A673 (cell line): ENCODE results near the gene NT5DC2. TPM values are rescaled to one million over a fixed set of nuclear protein-coding genes. Genes with fewer than 3 reads are reported as not detected.

Experiments
- BruUV-seq: library from RNA; stranded (reverse); fragments of 400-500 nt; replicated peaks from 2 replicates; lab custom pipeline; 2021; lab: Mats Ljungman, UMichigan
- CTCF ChIA-PET: fragments of 300-600 bp; sonication (Branson Sonifier 250); formaldehyde crosslinking; loops from one replicate; lab custom pipeline; 2022; ENCODE audit warnings: antibody characterized with exemption; lab: Charles Lee
- POLR2A ChIA-PET: fragments of 300-600 bp; sonication (Branson Sonifier 250); formaldehyde crosslinking; loops from one replicate; lab custom pipeline; 2022; ENCODE audit warnings: antibody characterized with exemption; ENCODE audit not compliant: low non-redundant PET; lab: Charles Lee
- DNase-seq: peaks from one replicate; pipeline ENCODE4 v3.0.0-alpha.2; 2015; ENCODE audit warnings: low spot score
- H3K27ac ChIP-seq: fragments of 200-600 bp; sonication (generic); 2 replicates; pipeline ENCODE4 v1.5.1; 2016; ENCODE audit warnings: mixed run types, low read depth, mild to moderate bottlenecking, mixed read lengths, antibody characterized with exemption, low read length; ENCODE audit not compliant: poor library complexity, severe bottlenecking
- H3K27me3 ChIP-seq: fragments of 200-600 bp; sonication (generic); replicated peaks from 2 replicates; pipeline ENCODE4 v1.6.1; 2017; ENCODE audit warnings: mixed run types, low read depth, mild to moderate bottlenecking, mixed read lengths, antibody characterized with exemption, low read length; ENCODE audit not compliant: insufficient read depth, poor library complexity
- H3K36me3 ChIP-seq: fragments of 200-600 bp; sonication (generic); 2 replicates; pipeline ENCODE4 v1.6.1; 2016; ENCODE audit warnings: mixed run types, mild to moderate bottlenecking, mixed read lengths, antibody characterized with exemption, low read length; ENCODE audit not compliant: insufficient read depth, poor library complexity, severe bottlenecking
- H3K4me1 ChIP-seq: fragments of 200-600 bp; sonication (generic); 2 replicates; pipeline ENCODE4 v1.6.1; 2017; ENCODE audit warnings: mixed run types, mild to moderate bottlenecking, mixed read lengths, antibody characterized with exemption, low read length; ENCODE audit not compliant: insufficient read depth, poor library complexity, severe bottlenecking
- H3K4me3 ChIP-seq: fragments of 200-600 bp; sonication (generic); 2 replicates; pipeline ENCODE4 v1.5.1; 2016; ENCODE audit warnings: low read depth, mixed run types, mild to moderate bottlenecking, mixed read lengths, low read length; ENCODE audit not compliant: poor library complexity, severe bottlenecking
- H3K9me3 ChIP-seq: fragments of 200-600 bp; sonication (generic); 2 replicates; pipeline ENCODE4 v1.6.1; 2016; ENCODE audit warnings: mixed run types, low read depth, mild to moderate bottlenecking, mixed read lengths, antibody characterized with exemption, low read length; ENCODE audit not compliant: poor library complexity, severe bottlenecking
- EZH2 ChIP-seq: fragments of 200-600 bp; sonication (generic); IDR thresholded peaks from 2 replicates; pipeline ENCODE4 v1.6.1; 2017; ENCODE audit warnings: borderline replicate concordance, low read depth, mild to moderate bottlenecking, mixed read lengths, antibody characterized with exemption, low read length; ENCODE audit not compliant: poor library complexity, severe bottlenecking
- intact Hi-C: fragments of 100-400 bp; cut with micrococcal nuclease; formaldehyde crosslinking; loops from one replicate; pipeline ENCODE4 v1.10.0; 2022; ENCODE audit not compliant: unreplicated experiment
- total RNA-seq: library from RNA; stranded (reverse); gene quantifications from 2 replicates; pipeline ENCODE4 v1.2.3, GENCODE V29; 2021
- TF ChIP-seq, protein P1 (sequence below): fragments of 300-800, 200-600 bp; sonication (generic); conservative IDR thresholded peaks from 2 replicates; pipeline ENCODE4 v1.5.1; 2017; ENCODE audit warnings: low read depth, mild to moderate bottlenecking, antibody characterized with exemption, low read length, moderate library complexity, mixed read lengths

Gene NT5DC2
- total RNA-seq, 1 experiment from 2014 or later: 108 TPM

DNA sequence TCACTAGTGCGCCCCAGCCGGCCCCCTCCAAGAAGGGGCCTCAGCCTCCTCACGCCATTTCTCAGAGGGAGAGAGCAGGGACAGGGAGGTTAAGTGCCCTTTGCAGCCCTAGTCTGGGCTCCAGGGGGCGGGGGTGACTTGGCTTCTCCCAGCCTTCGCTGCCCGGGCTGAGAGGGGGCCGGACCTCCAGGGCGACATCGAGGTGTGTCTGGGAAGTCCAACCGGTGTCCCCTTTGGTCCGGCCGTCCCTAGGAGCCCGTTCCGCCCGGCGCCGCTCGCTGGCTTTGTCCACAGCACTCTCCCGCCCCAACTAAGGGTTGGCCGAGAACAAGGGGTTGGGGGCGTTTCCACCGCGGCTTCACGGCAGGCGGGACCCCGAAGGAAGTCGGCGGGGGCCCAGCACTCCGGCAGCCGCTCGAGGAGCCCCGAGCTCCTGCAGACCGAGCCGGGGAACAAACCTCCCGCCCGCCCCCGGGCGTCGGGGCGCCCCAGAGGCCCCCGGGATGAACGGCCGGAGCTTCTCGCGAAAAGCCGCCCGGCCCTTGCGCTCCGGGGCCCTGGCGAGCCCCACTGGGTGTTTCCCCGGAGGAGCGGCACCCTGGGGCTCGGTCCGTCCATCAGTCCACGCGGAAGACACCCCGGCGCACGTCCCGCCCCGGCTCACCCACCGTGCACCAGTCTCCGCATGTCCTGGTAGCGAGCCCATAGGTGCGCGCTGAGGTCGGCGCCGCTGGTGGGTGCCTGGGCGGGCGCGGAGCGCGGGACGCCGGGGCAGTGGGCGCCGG is 627 bp downstream of the NT5DC2 start:
- Histone ChIP-seq H3K4me1 (no peaks in the 10 kb centered on the region), H3K4me3 (peak overlapping the region; percentile 60), H3K9me3 (no peaks in the 10 kb centered on the region), H3K27ac (peak overlapping the region; percentile 67), H3K27me3 (no peaks in the 10 kb centered on the region), H3K36me3 (no peaks in the 10 kb centered on the region)
- ChIA-PET CTCF (no interaction called here), POLR2A (no interaction called here)
- intact Hi-C loops: no loop called here
- DNase-seq: no peak
- BruUV-seq: no TSS peak
- TF ChIP-seq, protein P1, sequence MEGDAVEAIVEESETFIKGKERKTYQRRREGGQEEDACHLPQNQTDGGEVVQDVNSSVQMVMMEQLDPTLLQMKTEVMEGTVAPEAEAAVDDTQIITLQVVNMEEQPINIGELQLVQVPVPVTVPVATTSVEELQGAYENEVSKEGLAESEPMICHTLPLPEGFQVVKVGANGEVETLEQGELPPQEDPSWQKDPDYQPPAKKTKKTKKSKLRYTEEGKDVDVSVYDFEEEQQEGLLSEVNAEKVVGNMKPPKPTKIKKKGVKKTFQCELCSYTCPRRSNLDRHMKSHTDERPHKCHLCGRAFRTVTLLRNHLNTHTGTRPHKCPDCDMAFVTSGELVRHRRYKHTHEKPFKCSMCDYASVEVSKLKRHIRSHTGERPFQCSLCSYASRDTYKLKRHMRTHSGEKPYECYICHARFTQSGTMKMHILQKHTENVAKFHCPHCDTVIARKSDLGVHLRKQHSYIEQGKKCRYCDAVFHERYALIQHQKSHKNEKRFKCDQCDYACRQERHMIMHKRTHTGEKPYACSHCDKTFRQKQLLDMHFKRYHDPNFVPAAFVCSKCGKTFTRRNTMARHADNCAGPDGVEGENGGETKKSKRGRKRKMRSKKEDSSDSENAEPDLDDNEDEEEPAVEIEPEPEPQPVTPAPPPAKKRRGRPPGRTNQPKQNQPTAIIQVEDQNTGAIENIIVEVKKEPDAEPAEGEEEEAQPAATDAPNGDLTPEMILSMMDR: no peak
- TF ChIP-seq EZH2: no peak

DNA sequence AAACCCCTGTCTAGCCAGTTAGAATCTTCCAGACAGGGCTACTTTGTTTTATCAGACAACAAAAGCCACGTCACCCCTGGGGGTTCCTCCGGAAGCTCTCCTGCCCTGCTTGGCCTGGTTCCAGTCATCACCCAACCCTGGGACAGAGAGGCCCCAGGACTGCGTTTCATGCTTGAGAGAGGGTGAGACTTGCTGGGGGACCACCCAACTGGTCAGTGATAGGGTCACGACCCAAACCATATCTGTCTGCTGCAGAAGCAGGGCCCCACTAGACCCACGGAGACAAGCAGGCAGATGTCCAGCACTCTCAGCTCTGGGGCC is 1.2 kb downstream of the NT5DC2 start:
- Histone ChIP-seq H3K4me3 (peak overlapping the region; percentile 60), H3K9me3 (no peaks in the 10 kb centered on the region), H3K27me3 (no peaks in the 10 kb centered on the region), H3K4me1 (no peaks in the 10 kb centered on the region), H3K27ac (peak overlapping the region; percentile 67), H3K36me3 (no peaks in the 10 kb centered on the region)
- TF ChIP-seq EZH2: no peak
- TF ChIP-seq, protein P1: no peak
- ChIA-PET CTCF (no interaction called here), POLR2A (no interaction called here)
- no peak for DNase-seq
- no TSS peak for BruUV-seq
- intact Hi-C loops: no loop called here

DNA sequence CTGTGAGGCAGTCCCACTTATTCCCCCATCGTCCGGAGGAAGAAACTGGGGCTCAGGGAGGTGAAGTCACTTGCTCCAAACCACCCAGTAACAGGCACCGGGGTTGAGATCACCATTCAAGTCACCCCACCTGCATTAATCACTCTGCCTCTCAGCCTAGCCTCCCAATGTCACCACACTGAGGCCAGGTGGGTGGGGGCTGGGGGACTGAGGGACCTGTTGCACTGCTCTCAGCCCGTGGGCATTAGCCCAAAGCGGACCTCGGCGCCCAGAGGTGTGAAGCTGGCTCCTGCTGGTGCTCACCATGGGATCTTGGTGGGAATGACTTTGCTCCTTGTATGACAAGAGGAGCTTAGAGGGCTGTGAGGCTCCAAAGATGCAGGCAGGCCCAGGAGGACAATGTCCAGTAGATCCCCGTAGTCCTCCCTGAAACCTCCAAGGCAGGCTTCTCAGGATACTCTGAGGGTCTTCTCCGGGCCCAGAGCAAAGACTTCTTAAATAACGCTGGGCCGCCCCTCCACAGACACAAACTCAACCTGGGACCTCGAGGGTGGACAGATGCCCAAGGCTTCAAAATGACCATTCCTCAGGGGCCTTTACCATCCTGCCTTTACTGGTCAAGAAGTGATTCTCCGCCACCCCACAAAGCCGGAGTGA is 1.7 kb downstream of the NT5DC2 start:
- Histone ChIP-seq H3K27ac (no peak overlapping the region), H3K4me3 (peak overlapping the region; percentile 60), H3K27me3 (no peaks in the 10 kb centered on the region), H3K36me3 (no peaks in the 10 kb centered on the region), H3K4me1 (no peaks in the 10 kb centered on the region), H3K9me3 (no peaks in the 10 kb centered on the region)
- TF ChIP-seq EZH2: no peak
- TF ChIP-seq, protein P1: no peak
- ChIA-PET CTCF (no interaction called here), POLR2A (no interaction called here)
- DNase-seq: no peak
- intact Hi-C loops: no loop called here
- BruUV-seq: no TSS peak
